ENCODE measurements around the gene SH3RF3.
"Not testable (repeated sequence)": the region's sequence is repeated elsewhere in the genome, so short reads cannot be mapped to it uniquely, and the experiment has no call there.

Gene SH3RF3

DNA sequence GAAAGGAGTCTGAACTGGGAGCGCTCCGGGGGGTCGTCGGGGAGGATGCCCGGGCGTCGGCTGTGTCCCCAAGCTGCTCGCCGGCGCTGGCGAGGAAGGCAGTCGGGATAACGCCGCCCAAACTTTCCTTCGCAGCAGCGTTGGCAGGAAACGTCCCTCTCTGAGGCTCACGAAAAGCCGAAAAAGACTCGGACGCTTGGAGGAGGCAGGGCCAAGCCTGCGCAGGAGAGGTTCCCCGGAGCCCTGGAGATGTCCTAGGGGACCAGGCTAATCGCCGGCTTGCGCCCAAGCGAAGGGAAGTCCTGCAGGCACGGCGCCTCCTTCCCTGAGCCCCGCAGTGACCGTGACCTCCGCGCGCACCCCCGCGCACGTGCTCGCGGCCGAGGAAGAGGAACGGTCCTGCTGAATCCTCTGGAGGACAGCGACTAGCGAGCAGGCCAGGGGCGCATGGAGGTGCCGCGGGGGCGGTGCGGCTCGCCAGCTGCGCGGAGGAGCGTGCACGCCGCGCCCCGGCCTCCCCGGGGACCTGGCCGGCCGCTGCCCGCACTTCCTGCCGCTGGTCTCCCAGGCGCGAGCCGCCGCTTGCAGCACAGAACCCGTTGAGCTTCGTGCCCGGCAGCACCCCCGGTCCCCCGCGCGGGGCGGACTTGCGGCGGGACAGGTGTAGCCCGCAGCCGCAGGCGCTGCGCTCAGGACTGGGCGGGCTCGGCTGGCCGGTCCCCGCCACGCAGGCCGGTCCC, at the start of gene SH3RF3:
SH3RF3 (plus strand) TSS at position 590 of the 740 bp plus-strand sequence.
- DNase-seq (ENCODE audit: low read depth in 2 of 2): no peak

DNA sequence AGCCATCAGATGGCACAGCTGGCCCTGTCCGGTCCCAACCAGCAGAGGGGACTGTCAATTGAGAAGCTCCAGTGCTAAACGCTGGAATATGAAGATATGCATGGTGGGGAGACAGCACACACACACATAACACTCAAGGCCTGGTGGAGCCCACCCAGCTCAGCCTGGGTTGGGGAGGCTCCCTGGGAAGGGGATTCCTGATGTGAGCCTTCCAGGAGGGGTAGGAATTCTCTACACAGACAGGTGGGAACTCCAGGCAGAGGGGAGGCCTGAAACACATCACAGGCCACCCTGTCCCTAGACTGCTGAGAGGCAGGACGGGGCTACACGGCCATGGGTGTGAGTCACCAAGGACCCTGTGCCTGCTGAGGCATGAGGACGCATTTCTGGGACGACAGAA, 49.4 kb upstream of the SH3RF3 start:
- no peak for DNase-seq (ENCODE audit: low read depth in 2 of 2)

DNA sequence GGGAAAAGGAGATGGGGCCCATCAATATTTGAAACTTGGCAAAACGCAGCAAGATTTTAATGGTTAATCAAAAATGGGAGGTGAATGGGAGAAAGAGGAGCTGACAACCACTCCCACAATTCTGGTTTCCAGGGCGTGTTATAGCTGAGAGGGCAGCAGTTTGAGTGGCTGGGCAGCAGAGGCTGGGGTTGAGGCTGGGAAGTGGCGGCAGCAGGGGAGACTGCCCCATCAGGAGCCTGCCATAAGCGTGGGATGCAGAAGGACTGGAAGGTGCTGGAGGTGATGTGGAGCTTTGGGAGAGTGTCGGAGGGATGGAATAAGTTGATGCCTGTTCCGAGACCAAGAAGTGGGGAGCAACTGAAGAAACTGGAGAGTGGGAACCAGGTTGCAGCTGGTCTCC, 48.9 kb upstream of the SH3RF3 start:
- no peak for DNase-seq (ENCODE audit: low read depth in 2 of 2)

DNA sequence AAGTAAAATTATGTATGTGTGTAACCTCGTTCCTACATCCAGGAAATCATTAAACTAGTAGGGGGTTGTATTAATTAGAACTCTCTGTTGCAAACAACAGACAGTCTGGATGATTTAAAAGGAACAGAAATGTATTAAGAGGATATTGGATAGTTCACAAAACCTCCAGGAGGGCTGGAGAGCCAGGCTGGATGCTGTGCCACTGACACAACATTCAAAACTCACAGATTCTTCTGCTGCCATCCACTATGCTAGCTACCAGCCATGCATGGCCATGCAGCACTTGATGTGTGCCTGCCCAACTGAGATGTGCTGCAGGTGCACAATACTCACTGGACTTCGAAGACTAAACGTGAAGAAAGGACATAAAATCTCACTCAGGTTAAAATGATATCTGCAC, 48.2 kb upstream of the SH3RF3 start:
- DNase-seq (ENCODE audit: low read depth in 2 of 2): no peak

DNA sequence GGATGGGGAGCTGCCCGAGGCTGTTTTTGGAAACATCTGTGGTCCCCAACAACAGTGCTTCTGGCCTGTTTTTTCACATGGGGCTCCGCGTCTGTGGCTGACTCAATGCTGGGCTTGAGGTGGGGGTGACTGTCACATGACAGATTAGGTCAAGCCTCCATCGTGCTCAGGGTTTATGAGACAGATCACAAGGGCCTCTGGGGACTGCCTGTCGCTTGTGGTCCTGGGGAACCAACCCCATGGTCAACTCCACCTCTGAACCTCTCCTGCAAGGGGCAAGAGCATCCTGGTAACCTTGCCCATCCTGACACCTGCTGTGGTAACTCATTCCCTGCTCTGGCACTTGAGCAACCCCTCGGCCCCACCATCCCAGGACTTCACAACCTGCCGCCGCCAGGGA, 47.6 kb upstream of the SH3RF3 start:
- no peak for DNase-seq (ENCODE audit: low read depth in 2 of 2)

DNA sequence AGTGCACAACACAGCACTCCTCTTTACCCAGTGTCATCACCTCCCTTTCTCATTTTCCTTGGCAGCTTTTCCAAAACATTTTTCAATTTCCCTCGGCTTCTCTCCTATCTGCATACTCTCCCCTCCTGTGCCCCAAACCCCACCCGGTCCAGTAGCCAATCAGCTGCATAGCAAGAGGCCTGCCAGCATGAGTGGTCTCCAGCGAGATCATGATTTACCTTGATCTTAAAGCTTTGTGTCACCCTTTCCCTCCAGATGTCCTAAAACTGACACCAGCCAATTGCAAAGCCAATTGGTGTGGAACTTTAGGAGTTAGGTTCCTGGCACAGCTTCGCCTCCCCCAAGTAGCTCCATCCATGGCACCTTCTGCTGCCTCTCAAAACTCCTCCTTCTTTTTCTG, 45.2 kb upstream of the SH3RF3 start:
- DNase-seq (ENCODE audit: low read depth in 2 of 2): no peak

DNA sequence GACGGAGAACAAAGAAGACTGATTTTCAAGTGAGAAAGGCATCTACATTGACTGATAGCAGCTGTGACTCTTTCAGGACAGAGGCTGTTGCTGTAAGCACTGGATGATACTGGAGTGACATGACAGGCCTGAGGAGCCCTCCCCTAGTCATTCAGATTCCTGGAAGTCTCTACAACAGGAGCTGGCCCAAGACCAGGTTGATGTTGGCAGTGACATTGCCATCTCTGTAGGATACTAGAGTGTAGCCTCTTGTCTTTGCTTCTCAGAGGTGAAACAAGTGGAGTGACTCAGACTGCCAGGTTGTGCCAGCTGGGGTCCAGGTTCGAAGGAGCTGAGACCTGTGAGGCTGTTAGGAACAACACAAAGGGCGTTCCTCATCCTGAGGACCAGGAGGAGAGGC, 44.7 kb upstream of the SH3RF3 start:
- no peak for DNase-seq (ENCODE audit: low read depth in 2 of 2)

DNA sequence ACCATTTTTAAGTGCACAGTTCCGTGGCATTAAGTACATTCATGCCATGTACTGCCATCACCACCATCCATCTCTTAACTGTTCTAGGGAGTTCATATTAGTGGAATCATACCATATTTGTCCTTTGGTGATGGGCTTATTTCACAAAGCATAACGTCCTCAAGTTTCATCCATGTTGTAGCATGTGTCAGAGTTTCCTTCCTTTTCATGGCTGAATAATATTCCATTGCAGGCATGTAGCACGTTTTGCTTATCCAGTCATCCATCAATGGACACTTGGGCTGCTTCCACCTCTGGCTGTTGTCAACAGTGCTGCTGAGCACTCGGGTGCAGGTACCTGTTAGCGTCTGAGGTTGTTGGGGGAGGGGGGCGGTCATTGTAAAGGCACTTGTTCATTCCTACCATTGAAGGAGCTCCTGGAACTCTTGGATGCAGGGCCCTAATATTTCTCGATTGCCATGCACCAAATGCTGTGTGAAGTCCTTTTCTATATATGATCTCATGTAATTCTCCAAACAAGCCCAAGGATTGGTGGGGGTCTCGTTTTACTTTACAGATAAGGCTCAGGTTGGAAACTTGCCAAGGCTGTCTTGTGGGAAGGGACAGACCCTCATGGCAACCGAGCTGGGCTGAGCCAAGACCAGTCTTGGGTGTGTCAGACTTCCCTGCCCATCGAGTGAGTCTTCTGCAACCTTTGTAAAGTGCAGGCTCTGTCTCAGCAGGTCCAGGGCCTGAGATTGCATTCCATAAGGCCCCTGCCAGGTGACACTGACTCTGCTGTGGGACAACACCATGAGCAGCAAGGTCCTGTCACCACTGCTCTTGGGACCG, 42.9 kb upstream of the SH3RF3 start:
- no peak for DNase-seq (ENCODE audit: low read depth in 2 of 2)

DNA sequence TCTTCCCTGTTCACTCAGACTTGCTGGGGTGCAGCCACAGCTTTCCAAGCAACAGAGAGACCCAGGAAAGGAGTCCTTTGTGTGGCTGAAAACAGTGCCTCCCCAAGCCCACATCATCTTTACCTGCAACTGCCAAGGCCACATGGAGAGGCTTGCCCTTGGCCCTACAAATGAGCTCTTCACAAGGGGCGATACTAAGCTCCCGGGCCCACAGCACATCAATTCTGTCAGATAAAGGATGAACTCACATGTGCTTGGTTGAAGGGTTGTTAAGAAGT, 42.3 kb upstream of the SH3RF3 start:
- DNase-seq (ENCODE audit: low read depth in 2 of 2): no peak

DNA sequence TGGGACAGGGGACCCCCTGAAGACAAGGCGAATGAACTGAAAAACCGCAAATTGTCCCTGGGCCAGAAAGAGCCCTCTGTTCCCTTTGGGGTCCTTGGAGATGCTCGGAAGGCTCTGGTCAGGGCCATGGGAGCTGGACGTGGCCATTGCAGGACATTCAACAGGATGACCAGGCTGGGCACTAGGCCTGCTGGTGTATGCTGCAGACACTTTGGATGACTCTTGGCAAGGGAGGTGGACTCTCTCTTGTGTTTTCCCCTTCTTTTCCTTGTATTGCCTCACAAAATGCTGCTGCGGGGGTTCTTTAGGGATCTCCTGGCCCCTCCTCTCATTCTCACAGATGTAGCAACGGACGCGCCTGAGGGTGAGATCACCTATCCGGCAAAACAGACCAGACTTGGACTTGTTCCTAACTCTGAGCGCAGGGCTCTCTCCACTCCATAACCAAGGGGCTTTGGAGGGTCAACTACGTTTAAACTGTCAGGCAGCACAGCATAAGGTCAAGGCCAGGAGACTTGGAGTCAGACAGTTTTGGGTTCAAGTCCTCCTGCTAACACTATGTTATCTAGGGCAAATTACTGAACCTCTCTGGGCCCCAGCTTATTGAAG, 41.8 kb upstream of the SH3RF3 start:
- DNase-seq (ENCODE audit: low read depth in 2 of 2): no peak

DNA sequence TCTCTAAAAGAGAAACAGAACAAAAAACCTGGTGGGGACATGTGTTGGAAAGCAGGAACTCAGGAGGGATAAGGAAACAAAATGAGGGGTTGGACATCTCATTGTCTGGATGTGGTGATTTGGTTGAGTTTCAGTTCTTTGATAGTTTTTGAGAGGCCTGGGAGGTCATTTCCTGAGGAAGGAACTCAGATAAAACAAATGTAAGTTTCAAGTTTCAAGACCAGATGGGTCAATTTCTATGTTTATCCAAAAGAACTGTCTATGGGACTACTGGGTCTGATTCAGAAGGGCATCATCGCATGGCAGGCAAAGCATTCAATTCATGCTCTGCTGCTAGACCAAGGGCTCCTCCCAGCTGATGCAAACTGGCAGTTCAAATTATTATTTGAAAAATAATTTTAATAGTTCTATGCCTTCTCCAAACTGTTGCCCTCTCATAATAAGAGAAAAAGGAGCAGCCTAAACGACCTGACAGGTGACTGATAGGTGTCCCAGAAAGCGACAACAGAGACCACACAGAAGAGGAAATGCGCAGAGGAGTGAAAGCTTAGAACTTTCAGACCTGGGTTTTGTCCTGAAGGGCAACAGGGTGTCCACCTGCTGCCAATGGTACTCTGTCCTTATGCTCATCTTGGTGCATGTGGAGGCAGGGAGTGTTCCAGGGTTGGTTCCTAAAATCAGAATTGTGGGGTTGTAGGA, 39.3 kb upstream of the SH3RF3 start:
- DNase-seq (ENCODE audit: low read depth in 2 of 2): no peak

DNA sequence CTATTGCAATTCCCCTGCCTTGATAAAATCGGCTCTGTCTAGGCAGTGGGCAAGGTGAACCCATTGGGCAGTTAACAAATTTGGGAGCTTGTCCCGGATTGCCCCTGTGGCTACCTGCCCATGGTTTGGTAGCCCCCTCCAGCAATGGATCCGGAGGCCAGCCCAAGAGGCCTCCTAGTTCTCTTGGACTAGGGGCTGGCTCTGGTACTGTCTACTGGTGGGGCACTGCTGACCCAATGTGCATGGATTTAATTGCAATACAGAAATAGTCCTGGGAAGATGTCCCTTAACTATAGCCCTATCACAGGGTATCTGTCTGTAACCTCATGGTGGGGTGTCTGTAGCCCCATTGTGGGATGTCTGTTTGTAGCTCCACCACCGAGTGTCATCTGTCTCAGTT, 37.5 kb upstream of the SH3RF3 start:
- no peak for DNase-seq (ENCODE audit: low read depth in 2 of 2)

DNA sequence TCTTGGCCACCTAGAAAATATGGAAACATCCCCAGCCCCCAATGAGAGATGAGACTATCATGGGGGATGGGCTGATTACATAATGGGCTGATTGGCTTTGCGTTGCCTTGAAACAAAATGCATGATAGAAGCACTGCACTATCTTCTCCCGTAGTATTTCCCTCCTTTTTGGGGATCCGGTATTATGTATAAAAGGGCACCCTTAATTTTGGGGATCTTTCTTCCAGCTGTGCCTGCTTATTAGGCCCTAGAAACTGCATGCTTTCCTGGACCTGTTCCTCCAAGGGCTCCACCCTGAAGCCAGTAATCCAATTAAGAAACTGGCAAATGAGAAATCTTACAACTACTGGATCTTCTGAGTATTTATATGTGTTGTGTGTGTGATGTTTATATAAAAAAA, 34.9 kb upstream of the SH3RF3 start:
- DNase-seq (ENCODE audit: low read depth in 2 of 2): no peak

DNA sequence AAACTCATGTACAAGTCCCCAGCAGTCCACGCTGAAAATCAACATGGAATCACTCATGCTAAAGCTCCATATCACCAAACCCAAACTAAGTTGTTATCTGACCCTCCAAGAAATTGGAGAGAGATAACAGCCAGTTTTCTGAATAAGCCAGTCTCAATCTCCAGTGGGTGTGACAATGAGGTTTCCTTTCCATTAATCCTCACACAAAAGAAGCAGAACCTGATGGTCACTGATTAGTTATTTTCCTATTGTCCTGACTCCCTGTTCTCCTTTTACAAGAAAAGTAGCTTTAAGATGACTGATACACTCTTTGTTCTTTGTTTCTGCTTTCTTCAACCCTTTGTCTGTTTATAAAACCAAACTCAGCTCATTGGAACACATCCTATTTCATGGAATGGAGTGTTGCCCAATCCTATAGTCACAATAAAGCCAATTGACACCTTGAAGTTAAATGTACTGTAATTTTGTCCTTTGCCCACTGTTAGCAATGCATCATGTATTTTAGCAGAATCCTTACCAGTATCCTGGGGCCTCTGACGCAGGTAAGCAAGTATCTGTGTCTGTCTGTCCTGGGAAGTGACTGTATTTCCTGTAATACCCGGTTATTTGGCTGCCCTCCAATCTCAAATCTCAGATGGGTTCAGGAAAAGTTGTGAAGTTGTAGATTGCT, 30.6 kb upstream of the SH3RF3 start:
- no peak for DNase-seq (ENCODE audit: low read depth in 2 of 2)

DNA sequence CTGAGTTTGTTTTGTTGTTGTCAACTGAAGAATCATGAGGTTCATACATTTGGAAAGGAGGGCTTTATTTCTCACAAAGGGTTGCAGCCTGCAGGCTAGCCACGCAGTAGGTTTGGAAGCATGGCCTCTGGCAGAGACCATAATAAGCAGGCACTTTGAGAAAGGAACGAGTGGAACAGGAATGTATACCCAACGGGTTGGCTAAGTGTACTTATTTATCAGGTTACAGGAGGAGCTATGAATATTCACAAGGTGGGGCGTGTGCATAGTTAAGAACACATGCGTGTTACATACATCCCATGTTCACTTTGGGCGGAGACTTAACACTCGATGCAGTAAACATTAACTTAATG, 30.1 kb upstream of the SH3RF3 start:
- no peak for DNase-seq (ENCODE audit: low read depth in 2 of 2)

DNA sequence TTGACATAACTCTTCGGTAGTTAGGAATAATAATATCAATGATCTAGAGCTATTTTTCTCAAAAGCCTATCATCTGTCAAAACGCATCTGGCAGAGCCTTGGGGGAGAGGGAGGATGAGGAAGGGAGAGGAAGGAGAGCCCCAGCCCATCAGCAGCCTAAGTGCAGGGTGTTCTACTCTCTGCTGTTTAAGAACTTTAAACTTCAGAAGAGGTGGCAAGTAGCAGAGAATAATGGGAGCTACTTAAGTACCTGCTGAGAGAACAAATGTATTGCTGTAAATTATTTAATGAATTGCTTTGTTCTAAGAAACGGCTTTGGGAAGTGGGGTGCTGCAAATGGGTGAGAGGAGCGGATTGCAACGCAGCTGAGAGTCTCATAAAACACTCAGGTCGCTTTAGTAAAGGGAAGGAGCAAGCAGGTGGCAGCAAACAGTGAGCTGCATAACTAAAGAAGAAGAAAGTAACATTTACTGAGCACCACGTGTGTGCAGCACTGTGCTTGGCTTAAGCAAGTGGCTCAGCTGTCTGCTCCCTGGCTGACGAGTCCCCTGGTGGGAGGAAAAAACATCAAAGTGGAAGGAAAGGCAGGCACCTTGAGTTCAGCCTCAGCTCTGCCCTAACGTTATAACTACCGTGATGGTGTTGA, 26.3 kb upstream of the SH3RF3 start:
- DNase-seq (ENCODE audit: low read depth in 2 of 2): no peak

DNA sequence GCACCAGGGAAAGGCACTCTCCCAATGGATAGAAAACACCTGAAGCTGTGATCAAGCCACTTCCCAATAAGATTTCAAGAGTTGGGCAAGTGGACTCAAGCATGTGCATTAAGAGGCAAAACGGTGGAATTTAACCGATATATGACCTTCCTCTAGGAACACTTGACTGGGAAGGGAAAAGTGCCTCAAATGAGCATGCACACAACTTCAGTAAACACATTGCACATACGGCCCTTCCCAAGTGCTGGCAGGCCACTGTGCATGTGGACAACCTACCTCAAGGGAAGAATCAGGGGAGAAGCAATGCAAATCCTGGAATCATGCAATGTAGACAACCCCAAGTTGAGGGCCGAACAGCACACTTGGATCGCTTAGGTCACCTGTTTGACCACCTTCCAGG, 23.9 kb upstream of the SH3RF3 start:
- no peak for DNase-seq (ENCODE audit: low read depth in 2 of 2)

DNA sequence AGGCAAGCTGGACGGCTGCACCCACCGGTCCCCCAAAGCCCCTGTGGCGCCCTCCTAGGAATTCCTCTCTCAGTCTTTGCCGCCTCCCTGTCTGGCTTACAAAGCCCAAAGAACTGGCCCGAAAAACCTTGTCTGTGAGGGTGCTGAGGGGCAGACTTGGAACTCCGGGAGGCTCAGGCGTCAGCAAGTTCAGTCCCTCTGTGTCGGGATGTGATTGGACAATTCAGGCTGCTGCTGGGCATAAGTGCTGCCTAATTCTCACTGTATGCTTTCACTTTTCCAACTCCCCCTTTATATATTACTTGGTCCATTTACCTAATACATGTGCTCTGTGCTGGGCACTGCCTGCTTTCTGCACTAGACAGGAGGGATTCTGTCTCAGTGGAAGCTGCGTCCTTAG, 20.3 kb upstream of the SH3RF3 start:
- no peak for DNase-seq (ENCODE audit: low read depth in 2 of 2)

DNA sequence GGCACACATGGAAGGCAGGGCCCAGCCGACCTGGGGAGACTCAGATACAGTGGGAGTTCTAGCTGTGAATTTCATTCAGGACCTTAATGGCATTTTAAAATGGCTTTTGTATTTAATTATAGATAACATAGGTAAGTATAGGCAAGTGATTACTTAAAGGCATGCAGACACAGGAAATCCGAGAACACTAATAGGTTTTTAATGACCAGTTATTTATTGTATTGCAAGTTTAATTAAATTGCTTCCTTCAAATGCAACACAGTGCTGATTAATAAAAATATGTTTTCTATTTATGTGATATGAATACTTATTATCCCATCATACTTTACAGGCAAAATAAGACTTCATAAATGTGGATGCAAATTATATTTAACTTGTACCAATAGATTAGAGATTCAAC, 19.7 kb upstream of the SH3RF3 start:
- no peak for DNase-seq (ENCODE audit: low read depth in 2 of 2)

DNA sequence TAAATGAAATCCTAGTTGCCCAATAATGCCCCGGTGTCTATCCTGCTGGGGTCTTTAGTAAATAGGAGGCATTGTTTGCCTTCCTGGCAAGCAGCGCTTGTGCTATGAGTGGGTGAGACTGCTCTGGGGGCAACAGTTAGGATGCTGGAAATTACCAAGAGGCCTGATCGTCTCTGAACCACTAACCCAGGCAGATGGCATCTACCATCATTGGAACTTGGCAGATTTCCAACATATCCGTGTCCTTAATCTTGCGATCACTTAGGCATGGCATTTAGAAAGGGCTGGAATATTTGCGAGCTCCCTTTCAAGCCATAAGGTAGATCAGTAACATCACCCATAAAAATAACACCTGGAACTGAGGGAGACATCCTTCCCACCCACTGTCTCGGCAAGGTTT, 18.8 kb upstream of the SH3RF3 start:
- DNase-seq (ENCODE audit: low read depth in 2 of 2): no peak

DNA sequence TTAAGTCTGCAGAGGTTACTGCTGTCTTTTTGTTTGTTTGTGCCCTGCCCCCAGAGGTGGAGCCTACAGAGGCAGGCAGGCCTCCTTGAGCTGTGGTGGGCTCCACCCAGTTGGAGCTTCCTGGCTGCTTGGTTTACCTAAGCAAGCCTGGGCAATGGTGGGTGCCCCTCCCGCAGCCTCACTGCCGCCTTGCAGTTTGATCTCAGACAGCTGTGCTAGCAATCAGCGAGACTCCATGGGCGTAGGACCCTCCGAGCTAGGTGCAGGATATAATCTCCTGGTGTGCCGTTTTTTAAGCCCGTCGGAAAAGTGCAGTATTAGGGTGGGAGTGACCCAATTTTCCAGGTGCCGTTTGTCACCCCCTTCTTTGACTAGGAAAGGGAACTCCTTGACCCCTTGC, 11.8 kb upstream of the SH3RF3 start:
- not testable (repeated sequence) for DNase-seq (ENCODE audit: low read depth in 2 of 2)

DNA sequence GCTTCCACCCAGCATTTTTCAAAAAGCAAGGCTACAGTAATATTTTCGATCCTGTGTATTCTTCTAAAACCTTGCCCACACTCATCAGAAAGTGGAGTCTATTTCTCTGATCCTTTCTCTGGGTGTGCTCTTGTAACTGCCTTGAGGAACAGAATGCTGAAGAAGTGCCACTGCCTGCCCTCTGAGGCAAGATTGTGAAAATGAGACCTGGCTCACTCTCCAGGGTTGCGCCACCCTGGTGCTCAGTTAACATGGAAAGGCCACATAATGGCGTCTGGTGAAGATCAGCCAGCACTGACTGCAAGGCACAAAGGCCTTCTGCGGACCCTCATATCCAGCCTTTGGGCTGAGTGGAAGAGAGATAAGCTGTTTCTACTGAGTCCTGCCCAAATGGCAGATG, 11.2 kb upstream of the SH3RF3 start:
- DNase-seq (ENCODE audit: low read depth in 2 of 2): no peak

All from stimulated activated CD8-positive, alpha-beta memory T cell treated with anti-CD3 and anti-CD28 coated beads, Interleukin-15, amount 100 ng/mL, for 4 hours (primary cell).